ENCODE data around the gene NRG2. TPM values are rescaled to one million over a fixed set of nuclear protein-coding genes. Genes with fewer than 3 reads are reported as not detected.

NRG2 gene
- total RNA-seq, 1 donor from 2014 or later, result 13.9 TPM

DNA sequence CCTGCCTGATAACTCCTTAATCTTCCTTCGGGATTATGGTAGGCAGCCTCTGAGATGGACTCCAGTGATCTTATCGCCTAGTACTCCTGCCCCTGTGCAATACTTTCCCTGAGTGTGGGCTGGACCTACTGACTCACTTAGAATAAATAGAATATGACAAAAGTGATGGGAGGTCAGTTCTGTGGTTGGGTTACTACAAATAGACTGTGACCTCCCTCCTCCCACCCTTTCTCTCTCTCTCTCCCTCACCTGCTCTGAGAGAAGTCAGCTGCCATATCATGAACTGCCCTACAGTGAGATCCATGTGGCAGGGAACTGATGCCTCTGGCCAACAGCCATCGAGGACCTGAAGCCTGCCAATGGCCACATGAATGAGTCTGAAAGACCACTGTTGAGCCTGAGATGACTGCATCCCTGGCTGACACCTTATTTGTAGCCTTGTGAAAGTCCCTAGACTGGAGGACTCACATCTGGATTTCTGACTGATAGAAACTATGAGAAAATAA, 31.7 kb downstream of the NRG2 start:
- no peak for DNase-seq (ENCODE audit: low spot score)

DNA sequence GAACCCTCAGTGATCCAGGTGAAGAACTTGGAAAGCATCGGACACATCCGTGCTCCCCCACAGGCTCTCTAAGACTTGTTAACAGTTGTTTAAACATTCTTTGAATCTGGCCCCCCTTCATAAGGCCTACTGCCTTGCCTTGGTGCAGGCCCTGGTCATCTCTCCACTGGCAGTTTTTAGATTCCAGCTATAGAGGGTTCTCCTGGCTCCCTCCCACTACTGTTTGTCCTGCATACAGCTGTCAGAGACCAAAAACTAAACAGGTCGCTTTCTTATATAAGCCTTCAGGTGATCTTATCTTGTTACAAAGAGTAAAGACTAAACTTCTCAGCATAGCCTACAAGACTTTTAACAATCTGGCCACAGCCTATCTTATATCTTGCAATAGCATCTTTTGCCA, 32.3 kb downstream of the NRG2 start:
- no peak for DNase-seq (ENCODE audit: low spot score)

- DNase-seq (ENCODE audit: low spot score), result no peak
Observed at GRCh38 chr5:140007311-140007710, 35.8 kb downstream of the NRG2 start.

DNA sequence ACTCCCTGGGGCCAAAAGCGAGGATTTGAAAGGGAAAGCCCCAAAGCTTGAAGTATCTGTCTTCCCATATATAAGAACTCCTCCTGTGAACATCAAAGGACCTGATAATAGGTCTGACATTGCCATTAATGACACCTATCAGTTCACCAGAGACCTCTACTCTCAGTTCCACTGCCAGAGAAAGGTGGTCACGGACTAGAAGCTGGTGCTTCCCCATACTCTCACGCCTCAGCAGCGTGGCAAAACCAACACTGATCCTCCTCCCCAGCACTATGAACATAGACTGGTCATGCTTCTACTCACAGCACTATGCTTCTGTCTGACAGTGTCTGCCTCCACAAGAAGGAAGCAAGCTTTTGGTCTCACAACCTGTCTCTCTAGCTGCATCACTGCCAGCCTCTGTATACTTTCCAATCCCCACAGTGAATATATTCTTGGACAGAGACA, 37.9 kb downstream of the NRG2 start:
- no peak for DNase-seq (ENCODE audit: low spot score)

DNA sequence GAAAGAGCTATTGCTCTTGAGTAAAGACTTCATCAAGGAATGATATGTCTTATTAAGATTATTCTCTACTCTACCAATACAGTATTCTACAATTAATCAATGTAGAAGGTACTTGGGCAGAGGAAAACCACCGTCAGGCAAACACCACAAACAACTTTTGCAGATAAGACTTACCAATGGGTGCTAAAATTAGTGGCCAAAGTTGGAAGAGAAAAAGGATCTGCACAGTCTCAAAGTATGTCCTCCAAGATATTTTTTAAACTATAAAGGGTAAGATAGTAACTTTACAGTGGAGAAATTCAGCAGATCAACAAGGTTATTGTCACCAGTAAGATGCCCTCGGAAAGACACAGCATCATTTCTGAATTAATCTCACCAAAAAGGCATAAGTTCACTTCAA, 38.9 kb downstream of the NRG2 start:
- no peak for DNase-seq (ENCODE audit: low spot score)

DNA sequence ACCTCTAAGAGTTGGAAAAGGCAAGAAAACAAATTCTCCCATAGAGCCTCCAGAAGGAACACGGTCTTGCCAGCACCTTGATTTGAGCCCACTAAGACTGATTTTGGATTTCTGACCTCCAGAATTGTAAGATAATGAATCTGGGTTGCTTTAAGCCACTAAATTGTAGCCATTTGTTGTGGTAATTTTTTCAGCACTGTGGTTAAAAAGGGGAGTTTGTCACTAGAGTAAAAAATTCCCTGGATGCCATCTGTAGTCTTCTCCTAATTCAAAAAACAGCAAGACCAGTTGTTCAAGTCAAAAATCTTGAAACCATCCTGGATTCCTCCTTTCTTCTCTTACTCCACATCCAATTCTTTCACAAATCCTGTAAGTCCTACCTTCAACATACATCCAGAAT, 39.6 kb downstream of the NRG2 start:
- no peak for DNase-seq (ENCODE audit: low spot score)

DNA sequence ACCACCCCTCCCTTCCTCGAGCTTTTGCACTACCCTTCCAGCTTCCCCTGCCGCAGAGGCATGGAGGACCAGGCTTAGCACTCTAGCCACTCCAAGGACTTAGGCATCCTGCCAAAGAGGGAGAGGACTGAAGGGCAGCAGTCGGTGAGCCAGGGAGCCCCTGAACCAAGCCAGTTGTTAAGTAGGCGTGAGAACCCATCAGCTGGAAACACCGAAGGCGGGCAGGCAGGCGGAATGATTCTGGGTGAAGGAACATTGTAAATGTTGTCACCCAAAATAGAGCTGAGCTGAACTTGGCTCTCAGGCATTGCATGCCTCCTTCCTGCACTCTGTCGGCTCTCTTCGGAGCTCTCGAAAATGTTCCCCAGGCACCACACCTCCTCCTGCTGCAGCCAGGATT, 42.8 kb downstream of the NRG2 start:
- DNase-seq (ENCODE audit: low spot score), result no peak

DNA sequence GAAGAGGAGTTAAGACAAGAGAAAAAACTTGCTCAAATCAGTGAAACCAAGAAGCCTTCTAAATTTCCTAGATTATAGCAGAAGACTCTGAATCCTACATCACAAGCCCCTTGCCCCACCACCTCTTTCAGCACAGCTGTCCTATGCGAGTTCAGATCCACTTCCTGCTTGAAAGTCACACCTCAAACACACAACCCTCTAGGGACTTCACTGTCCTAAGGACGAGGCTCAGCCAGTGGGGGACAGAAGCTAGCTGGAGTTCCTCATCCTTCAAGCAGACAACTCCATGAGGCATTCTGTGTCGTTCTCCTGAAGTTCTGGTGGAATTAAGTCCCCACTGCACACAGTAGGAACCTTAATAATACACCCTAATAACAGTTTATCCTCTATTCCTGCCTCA, 44.3 kb downstream of the NRG2 start:
- no peak for DNase-seq (ENCODE audit: low spot score)

GRCh38 chr5:139997276-139997675, 45.8 kb downstream of the NRG2 start:
- DNase-seq (ENCODE audit: low spot score), result no peak

GRCh38 chr5:139995929-139996328, 47.2 kb downstream of the NRG2 start:
- DNase-seq (ENCODE audit: low spot score), result no peak

DNA sequence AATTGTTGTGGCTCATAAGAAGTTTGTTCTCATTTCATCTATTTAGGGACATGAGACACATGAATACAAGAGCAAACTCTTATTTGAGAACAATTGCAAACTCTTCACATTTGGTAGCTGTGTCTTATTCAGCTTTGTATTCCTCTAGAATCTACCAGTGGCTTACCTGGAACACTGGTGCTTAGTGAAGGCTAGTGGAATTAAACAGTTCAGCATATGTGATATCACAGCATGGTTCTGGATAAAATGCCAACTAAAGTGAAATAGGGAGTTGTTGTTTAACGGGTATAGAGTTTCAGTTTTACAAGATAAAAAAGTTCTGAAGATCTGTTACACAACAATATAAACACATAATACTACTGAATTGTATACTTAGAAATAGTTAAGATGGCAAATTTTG, 48.9 kb downstream of the NRG2 start:
- DNase-seq (ENCODE audit: low spot score), result no peak

DNA sequence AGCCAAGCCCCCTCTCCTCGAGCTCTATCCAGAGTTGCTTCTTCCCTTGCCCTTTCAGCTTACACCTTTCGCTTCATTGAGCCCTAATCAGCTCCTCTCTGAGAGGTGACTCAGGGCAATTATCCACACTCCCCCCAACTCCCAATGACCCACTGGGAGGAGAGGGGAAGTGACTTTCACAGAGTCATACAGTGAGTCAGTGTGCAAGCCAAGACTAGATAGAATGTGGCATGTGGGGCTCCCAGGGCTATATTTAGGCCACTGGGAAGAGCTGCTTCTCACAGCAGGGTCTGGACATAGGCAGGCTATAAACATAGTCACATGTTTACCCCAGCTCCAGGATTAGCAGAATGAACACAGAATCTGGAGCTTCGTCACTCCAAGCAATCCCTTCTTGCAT, 57.4 kb downstream of the NRG2 start:
- no peak for DNase-seq (ENCODE audit: low spot score)

DNA sequence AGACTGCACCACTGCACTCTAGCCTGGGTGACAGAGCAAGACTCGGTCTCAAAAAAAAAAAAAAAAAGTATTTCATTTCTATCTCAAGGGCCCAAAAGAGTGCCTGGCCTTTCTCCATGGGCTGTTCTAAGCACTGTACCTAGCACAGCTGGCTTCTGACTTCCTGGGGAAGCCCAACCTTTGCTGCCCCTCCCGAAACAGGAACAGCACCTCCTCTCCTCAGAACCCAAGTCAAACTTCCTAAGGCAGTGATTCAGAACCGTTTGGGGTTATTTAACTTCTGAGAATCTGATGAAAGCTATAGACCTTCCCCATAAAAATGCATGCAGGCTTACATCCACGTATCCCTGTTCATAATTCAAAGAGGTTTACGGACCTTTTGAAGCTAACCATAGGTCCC, 57.8 kb downstream of the NRG2 start:
- no peak for DNase-seq (ENCODE audit: low spot score)

DNA sequence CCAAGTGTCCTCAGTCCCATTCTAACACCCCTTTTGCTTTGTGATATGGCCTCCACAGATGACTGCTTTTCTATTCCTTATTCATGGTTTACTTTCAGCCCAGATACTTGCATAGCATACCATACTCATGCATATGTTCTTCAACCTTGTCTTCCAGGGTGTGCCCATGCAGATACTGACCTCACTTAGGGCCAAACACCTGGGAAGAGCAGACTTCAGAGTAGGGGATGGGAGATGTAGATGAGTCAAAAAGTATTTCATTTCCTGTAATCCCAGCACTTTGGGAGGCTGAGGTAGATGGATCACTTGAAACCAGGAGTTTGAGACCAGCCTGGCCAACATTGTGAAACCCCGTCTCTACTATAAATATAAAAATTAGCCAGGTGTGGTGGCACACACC, 58.3 kb downstream of the NRG2 start:
- no peak for DNase-seq (ENCODE audit: low spot score)

DNA sequence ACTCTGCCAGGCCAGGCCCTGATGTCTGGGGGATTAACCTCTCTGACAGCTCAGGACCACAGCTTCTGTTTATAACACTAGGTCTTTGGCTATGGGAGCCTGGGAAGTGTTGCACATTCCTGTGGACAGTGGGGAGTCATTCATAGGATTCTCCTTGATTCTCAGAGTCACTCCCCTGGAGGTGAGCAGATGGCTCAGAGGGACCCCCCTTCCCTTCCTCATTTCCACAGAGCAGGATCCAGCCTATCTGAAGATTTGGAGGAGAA, 60.2 kb downstream of the NRG2 start:
- DNase-seq (ENCODE audit: low spot score), result no peak

- no peak for DNase-seq (ENCODE audit: low spot score)
Observed at GRCh38 chr5:139982157-139982974, 60.7 kb downstream of the NRG2 start.

- no peak for DNase-seq (ENCODE audit: low spot score)
Observed at GRCh38 chr5:139980765-139981164, 62.3 kb downstream of the NRG2 start.

GRCh38 chr5:139979943-139980342, 63.2 kb downstream of the NRG2 start:
- no peak for DNase-seq (ENCODE audit: low spot score)

DNA sequence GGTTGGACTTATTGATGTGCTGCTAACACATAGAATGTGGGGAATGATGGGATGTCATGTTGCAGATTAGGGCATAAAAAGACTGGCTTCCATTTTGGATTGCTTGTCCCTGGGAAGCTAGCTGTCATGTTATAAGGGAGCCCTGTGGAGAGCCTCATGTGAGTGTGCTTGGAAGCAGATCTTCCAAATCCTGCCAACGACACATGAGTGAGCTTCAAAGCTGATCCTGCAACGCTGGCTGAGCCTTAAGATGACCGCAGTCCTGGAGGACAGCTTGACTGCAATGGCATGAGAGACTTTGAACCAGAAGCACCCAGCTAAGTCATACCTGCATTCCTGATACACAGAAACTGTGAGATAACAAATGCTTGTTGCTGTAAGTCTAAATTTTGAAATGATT, 63.6 kb downstream of the NRG2 start:
- DNase-seq (ENCODE audit: low spot score), result no peak

DNA sequence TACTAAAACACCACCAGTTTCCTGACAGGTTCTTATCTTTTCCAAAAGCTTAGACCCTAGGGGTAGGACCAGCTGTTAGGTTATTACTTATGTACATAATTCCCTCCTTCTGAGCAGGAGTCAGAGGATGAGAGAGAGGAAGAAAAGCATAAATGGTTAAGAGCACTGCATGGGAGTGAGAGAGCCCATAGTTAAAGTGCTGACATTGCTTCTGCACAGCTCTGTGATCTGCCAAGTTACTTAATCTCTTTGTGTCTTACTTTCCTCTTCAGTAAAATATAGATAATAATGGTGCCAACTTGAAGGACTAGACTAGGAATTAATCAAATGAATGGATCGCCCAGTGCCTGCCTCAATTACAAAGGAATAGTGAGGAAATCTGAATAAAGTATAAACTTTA, 66.4 kb downstream of the NRG2 start:
- no peak for DNase-seq (ENCODE audit: low spot score)

GRCh38 chr5:139975942-139976341, 67.2 kb downstream of the NRG2 start:
- no peak for DNase-seq (ENCODE audit: low spot score)

DNA sequence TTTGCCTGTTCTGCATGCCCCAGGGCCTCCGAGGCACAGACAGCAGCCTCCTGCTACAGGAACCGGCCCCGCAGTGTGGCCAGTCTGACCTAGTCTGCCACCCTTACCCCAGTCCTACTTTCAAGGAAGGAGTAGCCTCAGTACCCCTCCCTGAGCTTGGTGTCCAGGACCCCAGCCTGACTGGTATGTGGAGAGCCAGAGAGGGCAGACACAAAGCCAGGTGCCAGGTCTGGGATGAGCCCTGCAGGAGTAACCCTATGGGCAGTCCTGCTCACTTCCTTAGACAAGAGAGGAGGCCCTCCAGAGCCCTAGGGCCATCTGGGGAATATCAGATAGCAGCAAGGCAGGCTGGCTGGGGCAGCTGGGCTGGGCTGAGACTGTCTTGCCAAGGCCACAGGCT, 67.8 kb downstream of the NRG2 start:
- DNase-seq (ENCODE audit: low spot score), result no peak

- no peak for DNase-seq (ENCODE audit: low spot score)
Observed at GRCh38 chr5:139974661-139975060, 68.4 kb downstream of the NRG2 start.

- DNase-seq (ENCODE audit: low spot score), result no peak
Observed at GRCh38 chr5:139971202-139971725, 71.8 kb downstream of the NRG2 start.
